CD4-positive, alpha-beta T cell treated with Interleukin-15 for 1 hour (primary cell): Measurements from ENCODE around the gene SHISAL2B.
"Not testable (repeated sequence)": the region's sequence is repeated elsewhere in the genome, so short reads cannot be mapped to it uniquely, and the experiment has no call there.

Source experiments
- DNase-seq: peaks from one replicate; pipeline ENCODE4 v3.0.0-alpha.2; 2020

Gene SHISAL2B

GRCh38 chr5:64690417-64691151, at the start of gene SHISAL2B:
Gene SHISAL2B, plus strand, starts transcription at chr5:64690503. Its CDS starts 121 bp downstream, at chr5:64690624.
- DNase-seq, result no peak

DNA sequence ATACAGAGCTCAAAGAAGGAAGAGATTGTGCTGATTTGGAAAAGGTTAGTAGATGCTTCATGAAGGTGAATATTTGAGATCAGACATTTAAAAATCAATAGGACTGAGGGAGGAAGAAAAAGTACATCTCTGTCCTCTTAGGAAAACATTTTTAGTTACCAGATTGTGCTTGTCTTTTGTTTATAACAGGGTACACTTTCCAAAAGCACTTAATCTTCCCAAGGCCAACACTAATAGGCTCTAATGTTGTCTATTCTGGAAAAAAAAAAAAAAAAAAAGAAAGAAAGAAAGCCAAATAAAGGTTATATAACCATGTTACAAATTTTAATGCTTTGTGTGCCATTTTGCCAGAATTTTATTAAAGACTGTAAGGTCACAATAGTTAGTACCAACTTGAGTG, 45.5 kb upstream of the SHISAL2B start:
- no peak for DNase-seq

- DNase-seq, result no peak
Measured at GRCh38 chr5:64646169-64646568, 44.1 kb upstream of the SHISAL2B start.

DNA sequence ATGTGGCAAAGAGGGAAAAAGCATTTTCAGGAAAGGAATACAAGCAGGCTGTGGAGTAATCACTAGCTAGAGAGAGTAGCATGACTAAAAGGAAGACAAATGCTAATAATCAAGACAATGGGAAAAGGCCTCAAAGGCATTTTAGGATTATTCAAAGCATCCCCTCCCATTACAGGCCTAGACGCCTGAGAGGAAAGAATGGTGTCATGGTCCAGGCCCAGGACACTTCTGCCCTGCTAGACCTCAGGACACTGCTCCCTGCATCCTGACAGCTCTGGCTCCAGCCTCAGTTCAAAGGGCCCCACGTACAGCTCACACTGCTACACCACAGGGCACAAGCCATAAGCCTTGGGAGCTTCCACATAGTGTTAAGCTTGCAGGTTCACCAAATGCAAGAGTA, 40.8 kb upstream of the SHISAL2B start:
- no peak for DNase-seq

- no peak for DNase-seq
Measured at GRCh38 chr5:64653766-64654560, 36.3 kb upstream of the SHISAL2B start.

GRCh38 chr5:64654561-64654938, 35.8 kb upstream of the SHISAL2B start:
- DNase-seq, result no peak

DNA sequence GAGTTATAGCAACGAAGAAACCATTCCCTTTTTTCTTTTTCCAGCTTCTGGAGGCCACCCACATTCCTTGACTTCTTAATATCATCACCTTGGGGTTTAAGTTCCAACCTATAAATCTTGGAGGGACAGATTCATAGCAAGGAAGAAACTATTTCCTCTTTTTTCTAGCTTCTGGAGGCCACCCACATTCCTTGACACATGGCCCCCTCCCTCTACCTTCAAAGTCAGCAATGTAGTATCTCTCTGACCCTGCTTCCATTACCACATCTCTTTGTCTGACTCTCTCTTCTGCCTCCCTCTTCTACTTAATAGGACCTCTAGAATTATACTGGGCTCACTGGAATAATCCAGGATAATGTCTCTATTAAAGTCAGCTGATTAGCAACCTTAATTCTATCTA, 34.7 kb upstream of the SHISAL2B start:
- DNase-seq, result no peak

GRCh38 chr5:64659289-64659688, 31.0 kb upstream of the SHISAL2B start:
- no peak for DNase-seq

DNA sequence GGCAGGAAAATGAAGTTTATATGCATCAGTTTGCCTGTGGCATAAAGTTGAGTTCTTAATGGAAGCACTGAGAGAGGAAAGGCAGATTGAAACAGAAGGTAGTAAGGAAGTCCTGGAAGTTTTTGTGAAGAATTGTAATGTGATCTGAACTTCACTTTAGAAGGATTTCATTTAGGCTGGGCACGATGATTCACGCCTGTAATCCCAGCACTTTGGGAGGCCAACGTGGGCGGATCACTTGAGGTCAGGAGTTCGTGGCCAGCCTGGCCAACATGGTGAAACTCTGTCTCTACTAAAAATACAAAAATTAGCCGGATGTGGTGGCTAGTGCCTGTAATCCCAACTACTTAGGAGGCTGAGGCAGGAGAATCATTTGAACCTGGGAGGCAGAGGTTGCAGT, 27.1 kb upstream of the SHISAL2B start:
- not testable (repeated sequence) for DNase-seq

- no peak for DNase-seq
Measured at GRCh38 chr5:64665243-64665642, 25.1 kb upstream of the SHISAL2B start.

- no peak for DNase-seq
Measured at GRCh38 chr5:64666078-64666477, 24.2 kb upstream of the SHISAL2B start.

- DNase-seq, result no peak
Measured at GRCh38 chr5:64667068-64667467, 23.2 kb upstream of the SHISAL2B start.

DNA sequence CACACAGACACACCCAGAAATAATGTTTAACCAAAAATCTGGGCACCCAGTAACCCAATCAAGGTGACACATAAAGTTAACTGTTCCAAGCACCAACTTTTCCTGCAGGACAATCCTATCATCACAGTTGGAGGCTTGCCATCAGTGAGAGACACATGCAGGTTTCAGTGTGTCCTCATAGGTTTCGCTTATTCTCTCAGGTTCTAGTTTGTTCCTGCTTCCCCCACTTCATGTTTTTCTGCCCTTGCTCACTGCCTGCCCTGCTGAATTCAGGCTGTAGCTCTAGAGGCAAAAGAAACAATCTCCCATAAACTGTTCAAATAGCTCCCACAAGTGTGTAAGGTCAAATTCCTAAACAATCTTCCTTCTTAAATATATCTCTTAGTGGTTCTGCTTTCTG, 20.0 kb upstream of the SHISAL2B start:
- DNase-seq, result no peak

GRCh38 chr5:64671678-64672077, 18.6 kb upstream of the SHISAL2B start:
- DNase-seq, result no peak

DNA sequence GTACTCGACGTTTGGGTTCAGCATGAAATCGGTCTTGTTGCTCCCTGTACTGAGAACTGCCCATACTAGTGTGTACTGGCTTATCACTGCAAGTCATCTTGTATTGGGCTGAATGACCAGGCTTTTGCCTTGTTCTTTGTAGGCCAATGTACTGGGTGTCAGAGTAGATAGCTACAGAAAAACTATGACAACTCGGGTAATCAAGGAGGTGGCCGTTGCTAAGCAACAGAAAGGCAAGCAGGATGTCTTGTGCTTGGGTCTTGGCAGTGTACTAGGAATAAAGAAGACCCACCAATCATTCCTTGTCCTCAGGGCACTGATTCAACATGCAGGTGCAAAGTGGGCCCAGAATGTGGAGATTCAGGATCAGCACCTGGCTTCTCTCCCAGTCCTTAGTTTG, 11.9 kb upstream of the SHISAL2B start:
- no peak for DNase-seq

DNA sequence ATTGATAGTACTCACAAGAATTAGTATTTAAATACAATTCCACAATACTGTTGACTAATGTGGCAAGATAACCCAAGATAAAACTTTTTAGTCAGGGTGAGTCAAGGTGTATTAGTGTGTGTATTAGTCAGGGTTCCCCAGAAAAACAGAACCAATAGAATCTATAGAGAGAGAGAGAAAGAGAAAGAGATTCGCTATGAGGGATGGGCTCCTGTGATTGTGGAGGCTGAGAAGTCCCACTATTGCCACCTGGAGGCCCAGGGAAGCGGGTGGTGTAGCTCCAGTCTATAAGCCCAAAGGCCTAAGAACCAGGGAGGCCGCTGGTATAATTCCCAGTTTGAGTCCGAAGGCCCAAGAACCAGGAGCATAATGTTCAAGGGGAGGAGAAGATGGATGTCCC, 10.0 kb upstream of the SHISAL2B start:
- no peak for DNase-seq

DNA sequence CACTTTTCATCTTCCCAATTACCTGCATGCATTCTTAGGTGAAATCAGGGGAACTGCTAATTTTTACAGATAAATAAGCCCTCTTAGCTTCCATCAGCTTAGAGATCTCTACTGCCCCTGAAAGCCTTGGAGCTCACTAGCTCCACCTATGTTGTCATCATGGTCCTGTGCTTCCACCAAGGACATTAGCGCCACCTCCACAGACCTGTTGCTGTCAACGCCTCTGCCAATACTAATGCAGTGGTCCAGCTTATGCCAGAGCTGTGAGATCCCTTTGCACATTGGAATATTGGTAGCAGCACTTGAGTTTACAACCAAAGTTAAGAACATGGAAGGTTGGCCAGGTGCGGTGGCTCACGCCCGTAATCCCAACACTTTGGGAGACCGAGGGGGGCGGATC, 7.7 kb upstream of the SHISAL2B start:
- no peak for DNase-seq

DNA sequence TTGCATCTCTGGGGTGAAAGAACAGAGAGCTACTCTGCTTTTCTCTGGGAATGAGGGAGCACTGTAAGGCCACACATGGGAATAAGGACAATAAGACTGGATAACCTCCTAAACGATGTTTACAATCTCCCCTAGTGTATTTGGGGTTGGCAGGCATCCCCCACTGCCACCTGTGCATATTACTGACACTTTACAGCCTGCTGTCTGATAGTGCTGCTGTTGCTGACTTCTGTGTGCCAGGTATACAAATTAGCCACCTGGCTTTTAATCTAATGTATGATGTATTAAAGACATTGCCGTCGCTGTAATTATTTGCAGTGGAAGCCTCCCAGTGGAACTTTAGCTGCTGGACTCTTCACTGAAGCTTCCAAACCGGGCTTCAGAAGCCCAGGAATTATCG, 4.4 kb upstream of the SHISAL2B start:
- no peak for DNase-seq

- no peak for DNase-seq
Measured at GRCh38 chr5:64688391-64688790, 1.9 kb upstream of the SHISAL2B start.

- no peak for DNase-seq
Measured at GRCh38 chr5:64688965-64689364, 1.3 kb upstream of the SHISAL2B start.

GRCh38 chr5:64690104-64690416, 243 bp upstream of the SHISAL2B start:
- DNase-seq, result no peak

DNA sequence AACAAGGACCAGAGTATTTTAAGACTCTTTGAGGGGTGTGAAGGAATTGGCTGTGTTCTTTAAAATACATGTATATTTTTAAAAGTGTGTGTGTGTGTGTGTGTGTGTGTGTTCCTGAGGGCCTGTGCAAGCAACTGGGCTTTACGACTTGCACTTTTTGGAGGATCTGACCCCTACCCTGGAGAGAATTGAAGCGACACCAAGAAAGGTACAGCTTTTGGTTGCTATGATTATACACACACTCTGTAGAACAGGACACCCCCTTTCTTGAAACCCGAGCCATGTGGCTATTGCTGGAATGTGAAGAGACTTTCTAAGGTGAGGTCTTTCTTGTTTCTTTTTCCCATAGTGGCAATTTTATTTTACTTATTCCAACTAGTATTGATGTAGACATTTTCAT, 988 bp downstream of the SHISAL2B start:
- no peak for DNase-seq

- no peak for DNase-seq
Measured at GRCh38 chr5:64693636-64694035, 3.3 kb downstream of the SHISAL2B start.

GRCh38 chr5:64696414-64696813, 6.1 kb downstream of the SHISAL2B start:
- DNase-seq, result not testable (repeated sequence)

DNA sequence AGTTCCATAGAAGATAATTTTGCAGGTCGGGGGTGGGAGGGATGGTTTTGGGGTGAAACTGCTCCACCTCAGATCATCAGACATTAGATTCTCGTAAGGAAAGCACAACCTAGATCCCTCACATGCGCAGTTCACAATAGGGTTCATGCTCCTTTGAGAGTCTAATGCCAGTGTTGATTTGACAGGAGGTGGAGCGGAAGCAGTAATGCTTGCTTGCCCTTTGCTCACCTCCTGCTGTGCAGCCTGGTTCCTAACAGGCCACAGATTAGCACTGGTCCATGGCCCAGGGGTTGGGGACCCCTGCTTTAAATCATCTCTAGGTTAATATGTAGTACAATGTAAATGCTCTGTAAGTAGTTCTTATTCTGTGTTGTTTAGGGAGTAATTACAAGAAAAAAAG, 10.5 kb downstream of the SHISAL2B start:
- no peak for DNase-seq
